Measurements from ENCODE around the gene FDX2. TPM values are rescaled to one million over a fixed set of nuclear protein-coding genes. Genes with fewer than 3 reads are reported as not detected.
A peak's percentile ranks its signal among the peaks of the same experiment; 100 is the strongest.
"Not testable (repeated sequence)": the region's sequence is repeated elsewhere in the genome, so short reads cannot be mapped to it uniquely, and the experiment has no call there.

The FDX2 gene
- total RNA-seq, 1 donor from 2014 or later, result 25.0 TPM

- DNase-seq (ENCODE audit: extremely low spot score in 2 of 2), result peak in 1 of 2 donors; percentile 91
- H3K27me3 ChIP-seq, result peaks cover 5% of the 10 kb centered on the region
- H3K27ac ChIP-seq, result no peak overlapping the region
- H3K4me3 ChIP-seq, result no peak overlapping the region
- intact Hi-C loops (cut with DNase I), result no loop called here
- H3K9me3 ChIP-seq, result no peaks in the 10 kb centered on the region
- peaks cover 0 to 19% of the 10 kb centered on the region in 2 donors for H3K36me3 ChIP-seq
- peaks cover 37% of the 10 kb centered on the region for H3K4me1 ChIP-seq
- TF ChIP-seq POLR2A (IDR thresholded peaks at IDR 0.05), result no peak
- TF ChIP-seq CTCF (IDR thresholded peaks at IDR 0.05), result no peak
- no peak for TF ChIP-seq POLR2AphosphoS5 (IDR thresholded peaks at IDR 0.05; ENCODE audit: insufficient read depth in 1 of 2, low read depth in 1 of 2)
Observed at GRCh38 chr19:10284065-10284959, 31.5 kb downstream of the FDX2 start.

- Histone ChIP-seq H3K4me1 (peaks cover 29% of the 10 kb centered on the region), H3K9me3 (no peaks in the 10 kb centered on the region), H3K27ac (no peak overlapping the region), H3K36me3 (peaks cover 0 to 19% of the 10 kb centered on the region in 2 donors), H3K27me3 (no peaks in the 10 kb centered on the region), H3K4me3 (no peak overlapping the region)
- DNase-seq (ENCODE audit: extremely low spot score in 2 of 2), result no peak
- TF ChIP-seq POLR2A (IDR thresholded peaks at IDR 0.05), result no peak
- no peak for TF ChIP-seq POLR2AphosphoS5 (IDR thresholded peaks at IDR 0.05; ENCODE audit: insufficient read depth in 1 of 2, low read depth in 1 of 2)
- no peak for TF ChIP-seq CTCF (IDR thresholded peaks at IDR 0.05)
- intact Hi-C loops (cut with DNase I), result no loop called here
Observed at GRCh38 chr19:10283301-10284064, 32.3 kb downstream of the FDX2 start.

DNA sequence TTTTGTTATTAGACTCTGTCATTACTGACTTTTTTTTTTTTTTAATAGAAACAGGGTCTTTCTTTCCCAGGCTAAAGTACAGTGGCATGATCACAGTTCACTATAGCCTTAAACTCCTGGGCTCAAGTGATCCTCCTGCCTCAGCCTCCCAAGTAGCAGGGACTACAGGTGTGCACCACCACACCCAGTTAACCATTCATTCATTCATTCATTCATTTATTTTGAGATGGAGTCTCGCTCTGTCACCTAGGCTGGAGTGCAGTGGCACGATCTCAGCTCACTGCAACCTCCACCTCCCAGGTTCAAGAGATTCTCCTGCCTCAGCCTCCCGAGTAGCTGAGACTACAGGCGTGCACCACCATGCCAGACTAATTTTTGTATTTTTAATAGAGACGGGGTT, 33.8 kb downstream of the FDX2 start:
- H3K4me1 ChIP-seq, result peaks cover 15% of the 10 kb centered on the region
- H3K9me3 ChIP-seq; H3K27ac ChIP-seq; H3K27me3 ChIP-seq; DNase-seq (ENCODE audit: extremely low spot score in 2 of 2); H3K4me3 ChIP-seq; intact Hi-C loops (cut with DNase I): not testable (repeated sequence)
- H3K36me3 ChIP-seq, result peaks cover 0 to 19% of the 10 kb centered on the region in 2 donors

DNA sequence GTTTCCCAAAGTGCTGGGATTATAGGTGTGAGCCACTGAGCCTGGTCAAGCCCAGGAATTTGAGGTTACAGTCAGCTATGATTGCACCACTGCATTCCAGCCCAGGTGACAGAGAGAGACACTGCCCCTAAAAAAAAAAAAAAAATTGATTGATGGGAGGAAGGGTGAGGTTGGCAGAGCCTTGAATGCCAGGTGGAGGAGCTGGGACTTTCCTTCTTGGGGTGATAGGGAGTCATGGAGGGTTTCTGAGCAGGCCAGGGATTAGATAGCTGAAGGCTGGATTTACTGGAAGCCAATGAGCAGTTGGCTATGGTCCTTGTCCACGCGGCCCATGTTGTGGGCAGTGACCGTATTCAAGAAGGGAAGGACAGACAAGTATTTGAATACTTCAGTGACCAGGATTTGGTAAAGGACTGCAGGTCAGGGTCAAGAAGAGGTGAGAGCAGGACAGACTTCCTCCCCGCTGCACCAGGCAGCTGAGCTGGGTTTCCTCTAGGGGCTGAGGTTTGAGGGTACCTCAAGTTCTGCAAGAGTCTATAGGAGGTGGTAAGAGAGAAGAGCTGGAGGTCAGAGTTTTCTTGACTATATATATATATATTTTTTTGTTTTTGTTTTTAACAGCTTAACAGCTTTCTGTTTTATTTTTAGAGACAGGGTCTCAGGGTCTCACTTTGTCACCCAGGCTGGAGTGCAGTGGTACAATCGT, 35.9 kb downstream of the FDX2 start:
- Histone ChIP-seq H3K9me3 (no peaks in the 10 kb centered on the region), H3K27me3 (no peaks in the 10 kb centered on the region), H3K36me3 (peaks cover 0 to 12% of the 10 kb centered on the region in 2 donors), H3K4me1 (no peaks in the 10 kb centered on the region), H3K27ac (no peak overlapping the region), H3K4me3 (no peak overlapping the region)
- intact Hi-C loops (cut with DNase I), result no loop called here
- no peak for TF ChIP-seq POLR2A (IDR thresholded peaks at IDR 0.05)
- no peak for TF ChIP-seq POLR2AphosphoS5 (IDR thresholded peaks at IDR 0.05; ENCODE audit: insufficient read depth in 1 of 2, low read depth in 1 of 2)
- TF ChIP-seq CTCF (IDR thresholded peaks at IDR 0.05), result no peak
- no peak for DNase-seq (ENCODE audit: extremely low spot score in 2 of 2)

DNA sequence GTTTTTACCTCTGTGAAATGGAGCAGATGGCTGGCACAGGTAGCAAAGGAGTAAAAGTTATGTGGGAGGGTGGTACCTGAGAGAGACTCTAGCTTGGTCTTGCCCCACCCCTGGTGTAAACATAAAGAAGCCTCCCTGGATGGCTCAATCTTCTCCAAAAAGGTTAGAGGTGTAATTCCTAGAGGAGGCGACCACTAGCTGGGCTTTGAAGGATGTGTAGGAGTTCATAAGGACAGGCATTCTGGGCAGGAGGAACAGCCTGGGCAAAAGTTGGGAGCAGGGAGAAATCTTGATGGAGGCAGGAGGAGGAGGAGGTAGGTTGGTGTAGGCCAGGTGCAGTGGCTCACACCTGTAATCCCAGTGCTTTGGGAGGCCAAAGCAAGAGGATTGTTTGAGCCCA, 36.9 kb downstream of the FDX2 start:
- no peaks in the 10 kb centered on the region for H3K9me3 ChIP-seq
- H3K4me1 ChIP-seq, result no peaks in the 10 kb centered on the region
- H3K27ac ChIP-seq, result no peak overlapping the region
- DNase-seq (ENCODE audit: extremely low spot score in 2 of 2), result no peak
- TF ChIP-seq POLR2A (IDR thresholded peaks at IDR 0.05) (no peak), POLR2AphosphoS5 (IDR thresholded peaks at IDR 0.05; ENCODE audit: insufficient read depth in 1 of 2, low read depth in 1 of 2) (no peak), CTCF (IDR thresholded peaks at IDR 0.05) (no peak)
- H3K36me3 ChIP-seq, result peaks cover 0 to 5% of the 10 kb centered on the region in 2 donors
- no peak overlapping the region for H3K4me3 ChIP-seq
- H3K27me3 ChIP-seq, result no peaks in the 10 kb centered on the region
- intact Hi-C loops (cut with DNase I), result no loop called here
